ENCODE measurements around the gene ZNHIT6. TPM values are rescaled to one million over a fixed set of nuclear protein-coding genes. Genes with fewer than 3 reads are reported as not detected.
A peak's percentile ranks its signal among the peaks of the same experiment; 100 is the strongest.

ZNHIT6 gene
- polyA plus RNA-seq, 3 donors, result 1.7 to 3.2 (median 2.0) TPM

DNA sequence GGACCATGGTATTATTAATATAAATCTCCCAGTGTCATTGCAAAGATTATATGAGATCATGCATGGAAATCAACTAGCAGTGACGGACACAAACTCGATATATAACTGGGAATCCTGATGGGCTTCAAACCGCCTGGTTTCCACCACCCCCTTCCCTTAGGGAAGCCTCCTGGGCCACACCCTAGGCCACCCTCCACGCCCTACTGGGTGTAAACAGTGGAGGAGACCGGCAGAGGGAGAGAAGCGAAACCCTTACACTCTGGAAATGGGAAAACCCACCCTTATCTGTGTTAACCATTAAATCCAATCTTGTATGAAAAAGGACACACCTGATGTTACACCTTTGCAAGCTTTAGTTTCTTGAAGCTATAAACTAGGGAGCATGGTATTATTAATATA, 595 bp upstream of the ZNHIT6 start:
- Histone ChIP-seq H3K9ac (ENCODE audit: insufficient read depth, low read length, poor library complexity, severe bottlenecking) (peak overlapping the region; percentile 69), H3K79me2 (ENCODE audit: insufficient read depth, low read length) (peaks cover 24% of the 10 kb centered on the region), H3K4me2 (replicated peaks; ENCODE audit: extremely low read depth, low read length, poor library complexity, severe bottlenecking) (peak overlapping the region; percentile 93), H3K4me1 (ENCODE audit: control insufficient read depth in 1 of 2, insufficient read depth in 2 of 2, low read length in 2 of 2) (peaks cover 13 to 19% of the 10 kb centered on the region in 2 donors), H3K9me3 (replicated peaks in 1 of 2; ENCODE audit: control insufficient read depth in 1 of 2, insufficient read depth in 1 of 2, low read length in 2 of 2) (peaks cover 5 to 7% of the 10 kb centered on the region in 2 donors), H4K20me1 (ENCODE audit: insufficient read depth, low read length) (no peaks in the 10 kb centered on the region), H3K36me3 (replicated peaks in 1 of 2; ENCODE audit: control insufficient read depth in 1 of 2, insufficient read depth in 2 of 2, low read length in 2 of 2) (peaks cover 12 to 19% of the 10 kb centered on the region in 2 donors), H3K27ac (ENCODE audit: low read depth in 1 of 2, low read length in 2 of 2) (peak overlapping the region; percentile 19 to 64), H3K4me3 (replicated peaks in 1 of 3; ENCODE audit: low read depth in 2 of 3, low read length in 3 of 3) (peak overlapping the region; percentile 72 to 96 (median 90)), H3K27me3 (ENCODE audit: control insufficient read depth in 2 of 2, insufficient read depth in 2 of 2, low read length in 2 of 2) (no peaks in the 10 kb centered on the region), H2AFZ (ENCODE audit: insufficient read depth, low read depth, low read length, poor library complexity, severe bottlenecking) (peak overlapping the region; percentile 87)
- peaks cover 14 to 18% of the 10 kb centered on the region in 2 donors for H3K36me3 Mint-ChIP-seq
- H3K9me3 Mint-ChIP-seq, result peaks cover 0 to 12% (median 5%) of the 10 kb centered on the region in 7 donors
- no peak overlapping the region for H3K27ac Mint-ChIP-seq
- intact Hi-C loops (cut with micrococcal nuclease), result no loop called here
- no peaks in the 10 kb centered on the region for H3K27me3 Mint-ChIP-seq (ENCODE audit: low read depth in 3 of 3)
- no CpG with 5 or more reads among the region's 6 CpGs for WGBS (ENCODE audit: insufficient coverage)
- no peak for DNase-seq
- H3K4me1 Mint-ChIP-seq, result peaks cover 8% of the 10 kb centered on the region
- TF ChIP-seq, protein P1, sequence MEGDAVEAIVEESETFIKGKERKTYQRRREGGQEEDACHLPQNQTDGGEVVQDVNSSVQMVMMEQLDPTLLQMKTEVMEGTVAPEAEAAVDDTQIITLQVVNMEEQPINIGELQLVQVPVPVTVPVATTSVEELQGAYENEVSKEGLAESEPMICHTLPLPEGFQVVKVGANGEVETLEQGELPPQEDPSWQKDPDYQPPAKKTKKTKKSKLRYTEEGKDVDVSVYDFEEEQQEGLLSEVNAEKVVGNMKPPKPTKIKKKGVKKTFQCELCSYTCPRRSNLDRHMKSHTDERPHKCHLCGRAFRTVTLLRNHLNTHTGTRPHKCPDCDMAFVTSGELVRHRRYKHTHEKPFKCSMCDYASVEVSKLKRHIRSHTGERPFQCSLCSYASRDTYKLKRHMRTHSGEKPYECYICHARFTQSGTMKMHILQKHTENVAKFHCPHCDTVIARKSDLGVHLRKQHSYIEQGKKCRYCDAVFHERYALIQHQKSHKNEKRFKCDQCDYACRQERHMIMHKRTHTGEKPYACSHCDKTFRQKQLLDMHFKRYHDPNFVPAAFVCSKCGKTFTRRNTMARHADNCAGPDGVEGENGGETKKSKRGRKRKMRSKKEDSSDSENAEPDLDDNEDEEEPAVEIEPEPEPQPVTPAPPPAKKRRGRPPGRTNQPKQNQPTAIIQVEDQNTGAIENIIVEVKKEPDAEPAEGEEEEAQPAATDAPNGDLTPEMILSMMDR (IDR thresholded peaks at IDR 0.05), result no peak
- no peak overlapping the region for H3K4me3 Mint-ChIP-seq

DNA sequence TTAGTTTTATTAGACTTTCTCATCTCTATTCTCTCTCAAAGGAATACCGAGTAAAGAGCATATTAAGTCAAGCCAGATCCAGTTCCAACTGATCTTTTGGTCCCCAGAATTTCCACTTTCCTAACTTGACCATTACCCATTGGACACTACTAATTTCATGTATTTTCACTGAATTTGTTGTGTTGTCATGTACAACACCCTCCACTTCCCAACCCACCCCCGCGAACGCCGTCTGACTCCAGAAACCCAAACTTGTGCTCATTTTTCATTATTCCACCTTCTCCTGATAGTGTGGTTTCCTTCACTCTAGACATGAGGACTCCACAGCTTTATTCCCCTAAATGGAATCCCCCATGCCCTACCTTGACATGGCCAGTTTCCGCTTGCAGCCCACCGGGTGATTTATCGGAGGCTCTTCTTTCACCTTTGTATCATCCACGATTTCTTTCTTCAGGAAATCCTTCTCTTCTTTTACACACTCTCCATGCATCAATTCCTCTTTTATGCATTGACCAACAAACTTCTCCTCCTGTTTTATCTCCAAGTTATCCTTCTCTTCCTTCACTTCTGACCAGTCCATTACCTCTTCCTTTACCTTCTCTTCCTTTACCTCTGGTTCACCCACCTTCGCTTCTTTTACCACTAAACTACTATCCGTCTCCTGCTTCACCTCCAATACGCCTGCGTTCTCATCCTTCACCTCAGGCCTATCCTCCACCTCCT, 805 bp downstream of the ZNHIT6 start:
- H3K4me2 ChIP-seq (replicated peaks; ENCODE audit: extremely low read depth, low read length, poor library complexity, severe bottlenecking), result peak overlapping the region; percentile 93
- H3K4me3 ChIP-seq (replicated peaks in 1 of 3; ENCODE audit: low read depth in 2 of 3, low read length in 3 of 3), result peak overlapping the region; percentile 72 to 96 (median 90)
- H3K27ac ChIP-seq (ENCODE audit: low read depth in 1 of 2, low read length in 2 of 2), result peak overlapping the region in 1 of 2 donors; percentile 64
- no peaks in the 10 kb centered on the region for H3K27me3 Mint-ChIP-seq (ENCODE audit: low read depth in 3 of 3)
- intact Hi-C loops (cut with micrococcal nuclease), result no loop called here
- peak overlapping the region; percentile 69 for H3K9ac ChIP-seq (ENCODE audit: insufficient read depth, low read length, poor library complexity, severe bottlenecking)
- no peaks in the 10 kb centered on the region for H3K27me3 ChIP-seq (ENCODE audit: control insufficient read depth in 2 of 2, insufficient read depth in 2 of 2, low read length in 2 of 2)
- TF ChIP-seq, protein P1 (IDR thresholded peaks at IDR 0.05), result no peak
- DNase-seq, result no peak
- 1% methylated on average over 12 of the region's 13 CpGs for whole genome bisulfite sequencing (ENCODE audit: insufficient coverage)
- no peak overlapping the region for H3K27ac Mint-ChIP-seq
- H3K4me1 Mint-ChIP-seq, result peaks cover 10% of the 10 kb centered on the region
- peaks cover 0 to 2% (median 0%) of the 10 kb centered on the region in 7 donors for H3K9me3 Mint-ChIP-seq
- no peak overlapping the region for H3K4me3 Mint-ChIP-seq
- H3K79me2 ChIP-seq (ENCODE audit: insufficient read depth, low read length), result peaks cover 24% of the 10 kb centered on the region
- no peaks in the 10 kb centered on the region for H4K20me1 ChIP-seq (ENCODE audit: insufficient read depth, low read length)
- peaks cover 18 to 23% of the 10 kb centered on the region in 2 donors for H3K36me3 Mint-ChIP-seq
- peak overlapping the region; percentile 87 for H2AFZ ChIP-seq (ENCODE audit: insufficient read depth, low read depth, low read length, poor library complexity, severe bottlenecking)
- peaks cover 13 to 19% of the 10 kb centered on the region in 2 donors for H3K4me1 ChIP-seq (ENCODE audit: control insufficient read depth in 1 of 2, insufficient read depth in 2 of 2, low read length in 2 of 2)
- H3K36me3 ChIP-seq (replicated peaks in 1 of 2; ENCODE audit: control insufficient read depth in 1 of 2, insufficient read depth in 2 of 2, low read length in 2 of 2), result peaks cover 12 to 33% of the 10 kb centered on the region in 2 donors
- no peaks in the 10 kb centered on the region for H3K9me3 ChIP-seq (replicated peaks in 1 of 2; ENCODE audit: control insufficient read depth in 1 of 2, insufficient read depth in 1 of 2, low read length in 2 of 2)

All from CD14-positive monocyte (primary cell).